NT2/D1 (cell line): ENCODE results near the gene UCKL1.

Experiments used
- SUZ12 ChIP-seq: IDR thresholded peaks from 2 replicates; pipeline ENCODE4 v1.6.1; 2011; ENCODE audit not compliant: insufficient read length, insufficient read depth; ENCODE audit errors: extremely low read depth
- YY1 ChIP-seq: IDR thresholded peaks from 2 replicates; pipeline ENCODE4 v1.6.1; 2011; ENCODE audit not compliant: insufficient read length, insufficient read depth

- TF ChIP-seq YY1 (no peak), SUZ12 (no peak)
Measured at GRCh38 chr20:63942969-63943807, 13.0 kb downstream of the UCKL1 start.
